ENCODE results near the gene PLEK2.

DNA sequence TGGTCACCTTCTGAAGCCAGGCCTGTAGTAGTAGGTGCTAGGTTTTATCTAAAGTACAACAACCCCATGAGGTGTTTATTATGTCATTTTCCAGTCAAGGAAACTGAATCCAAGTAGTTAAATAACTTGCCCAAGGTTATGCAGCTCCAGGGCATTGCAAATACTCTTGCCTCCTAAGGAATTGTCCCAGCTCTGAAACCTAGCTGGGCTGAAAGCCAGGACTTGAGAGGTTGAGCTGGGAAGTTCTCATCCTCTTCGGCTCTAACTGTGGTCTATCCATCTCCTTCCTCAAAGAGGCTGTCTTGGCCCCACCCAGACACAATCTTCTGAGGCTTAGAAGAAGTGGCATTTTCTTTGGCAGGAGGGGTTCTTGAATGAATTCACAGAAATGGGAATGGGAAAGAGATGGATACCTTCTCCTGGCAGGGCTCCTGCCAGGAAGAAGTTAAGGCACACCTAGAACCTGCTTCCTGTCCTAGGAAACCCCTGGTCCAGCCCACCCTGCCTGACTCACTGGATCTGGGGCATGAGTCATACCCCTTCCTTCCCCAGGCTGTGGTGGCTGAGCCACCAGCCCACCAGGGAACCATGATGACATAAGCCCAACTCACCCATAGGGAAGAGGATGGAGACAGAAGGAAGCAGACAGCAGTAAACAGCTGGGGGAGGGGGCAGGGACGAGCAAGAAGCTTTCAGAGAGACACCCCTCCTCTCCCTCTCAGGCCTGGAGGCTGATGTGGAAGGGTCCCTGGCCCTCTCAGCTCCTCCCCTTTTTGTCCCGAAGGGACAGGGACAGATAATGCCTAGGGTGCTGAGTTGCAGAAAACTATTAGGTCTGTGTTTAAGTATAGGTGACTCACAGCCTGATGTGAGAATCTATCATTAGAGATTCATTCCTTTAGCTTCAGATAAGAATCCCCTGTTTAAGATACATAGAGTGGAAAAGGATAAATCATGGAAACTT lies 2.1 kb upstream of the PLEK2 start:
- TF ChIP-seq, protein P1, sequence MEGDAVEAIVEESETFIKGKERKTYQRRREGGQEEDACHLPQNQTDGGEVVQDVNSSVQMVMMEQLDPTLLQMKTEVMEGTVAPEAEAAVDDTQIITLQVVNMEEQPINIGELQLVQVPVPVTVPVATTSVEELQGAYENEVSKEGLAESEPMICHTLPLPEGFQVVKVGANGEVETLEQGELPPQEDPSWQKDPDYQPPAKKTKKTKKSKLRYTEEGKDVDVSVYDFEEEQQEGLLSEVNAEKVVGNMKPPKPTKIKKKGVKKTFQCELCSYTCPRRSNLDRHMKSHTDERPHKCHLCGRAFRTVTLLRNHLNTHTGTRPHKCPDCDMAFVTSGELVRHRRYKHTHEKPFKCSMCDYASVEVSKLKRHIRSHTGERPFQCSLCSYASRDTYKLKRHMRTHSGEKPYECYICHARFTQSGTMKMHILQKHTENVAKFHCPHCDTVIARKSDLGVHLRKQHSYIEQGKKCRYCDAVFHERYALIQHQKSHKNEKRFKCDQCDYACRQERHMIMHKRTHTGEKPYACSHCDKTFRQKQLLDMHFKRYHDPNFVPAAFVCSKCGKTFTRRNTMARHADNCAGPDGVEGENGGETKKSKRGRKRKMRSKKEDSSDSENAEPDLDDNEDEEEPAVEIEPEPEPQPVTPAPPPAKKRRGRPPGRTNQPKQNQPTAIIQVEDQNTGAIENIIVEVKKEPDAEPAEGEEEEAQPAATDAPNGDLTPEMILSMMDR (IDR thresholded peaks at IDR 0.05 in 8 of 11, conservative IDR thresholded peaks at IDR 0.05 in 3 of 11): no peak
- TF ChIP-seq POLR2A (IDR thresholded peaks at IDR 0.05) (no peak), POLR2AphosphoS5 (IDR thresholded peaks at IDR 0.05) (no peak)

Measured in spleen (tissue), 7 donors.